GM18951 (cell line): ENCODE measurements around the gene PPP1R14B.
A peak's percentile ranks its signal among the peaks of the same experiment; 100 is the strongest.

Experiments used
- POLR2A ChIP-seq: IDR thresholded peaks from 4 replicates; pipeline ENCODE4 v1.6.1; 2011; ENCODE audit warnings: mild to moderate bottlenecking; ENCODE audit not compliant: insufficient read length, insufficient read depth; ENCODE audit errors: extremely low read depth
- in situ Hi-C: fragments of 300-500 bp; cut with MboI; formaldehyde crosslinking; loops from one replicate; pipeline ENCODE4 v1.12.0; 2022; ENCODE audit warnings: low sequenced_read_pairs, mixed read lengths, inconsistent platforms; ENCODE audit not compliant: unreplicated experiment

PPP1R14B gene

GRCh38 chr11:64224151-64224890, 22.4 kb downstream of the PPP1R14B start:
- in situ Hi-C loops = no loop called here
- peak; percentile 41 for TF ChIP-seq POLR2A

DNA sequence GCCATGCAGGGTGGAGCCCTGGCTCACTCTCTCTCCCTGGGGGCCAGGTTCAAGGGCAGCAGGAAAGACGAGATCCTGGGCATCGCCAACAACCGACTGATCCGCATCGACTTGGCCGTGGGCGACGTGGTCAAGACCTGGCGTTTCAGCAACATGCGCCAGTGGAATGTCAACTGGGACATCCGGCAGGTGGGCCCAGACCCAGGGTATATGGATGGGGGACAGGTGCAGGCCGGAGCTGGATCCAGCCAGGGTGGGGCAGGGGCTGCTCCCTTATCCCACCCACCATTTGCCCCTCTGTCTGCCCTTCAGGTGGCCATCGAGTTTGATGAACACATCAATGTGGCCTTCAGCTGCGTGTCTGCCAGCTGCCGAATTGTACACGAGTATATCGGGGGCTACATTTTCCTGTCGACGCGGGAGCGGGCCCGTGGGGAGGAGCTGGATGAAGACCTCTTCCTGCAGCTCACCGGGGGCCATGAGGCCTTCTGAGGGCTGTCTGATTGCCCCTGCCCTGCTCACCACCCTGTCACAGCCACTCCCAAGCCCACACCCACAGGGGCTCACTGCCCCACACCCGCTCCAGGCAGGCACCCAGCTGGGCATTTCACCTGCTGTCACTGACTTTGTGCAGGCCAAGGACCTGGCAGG, 23.6 kb downstream of the PPP1R14B start:
- TF ChIP-seq POLR2A = peak; percentile 42

GRCh38 chr11:64222651-64223000, 24.1 kb downstream of the PPP1R14B start:
- no peak for TF ChIP-seq POLR2A

More for the DNA sequence above, 23.6 kb downstream of the PPP1R14B start:
- in situ Hi-C loops = no loop called here

DNA sequence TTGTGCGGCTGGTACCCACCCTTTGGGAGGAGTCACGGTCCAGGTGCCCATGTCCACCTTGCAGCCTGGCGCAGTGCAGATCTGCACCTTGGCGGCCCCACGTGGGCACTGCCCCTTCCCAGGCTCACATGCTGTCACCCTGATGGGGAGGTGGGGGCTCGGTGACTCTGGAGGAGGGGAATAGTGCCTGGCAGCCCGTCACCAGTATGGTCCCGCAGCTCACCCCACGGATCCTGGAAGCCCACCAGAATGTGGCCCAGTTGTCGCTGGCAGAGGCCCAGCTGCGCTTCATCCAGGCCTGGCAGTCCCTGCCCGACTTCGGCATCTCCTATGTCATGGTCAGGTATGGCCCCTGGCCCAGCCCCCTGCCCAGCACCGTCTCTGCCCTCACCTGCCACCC, 25.9 kb downstream of the PPP1R14B start:
- in situ Hi-C loops = no loop called here
- peak; percentile 12 for TF ChIP-seq POLR2A

More at GRCh38 chr11:64222651-64223000, 24.1 kb downstream of the PPP1R14B start:
- in situ Hi-C loops = no loop called here

DNA sequence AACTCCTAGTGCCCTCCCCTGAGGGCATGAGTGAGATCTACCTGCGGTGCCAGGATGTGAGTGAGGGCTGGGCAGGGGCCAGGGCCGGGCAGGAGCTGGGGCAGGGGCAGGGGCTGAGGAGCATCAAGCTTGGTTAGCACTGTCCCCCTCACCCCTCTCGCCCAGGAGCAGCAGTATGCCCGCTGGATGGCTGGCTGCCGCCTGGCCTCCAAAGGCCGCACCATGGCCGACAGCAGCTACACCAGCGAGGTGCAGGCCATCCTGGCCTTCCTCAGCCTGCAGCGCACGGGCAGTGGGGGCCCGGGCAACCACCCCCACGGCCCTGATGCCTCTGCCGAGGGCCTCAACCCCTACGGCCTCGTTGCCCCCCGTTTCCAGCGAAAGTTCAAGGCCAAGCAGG, 26.5 kb downstream of the PPP1R14B start:
- in situ Hi-C loops = no loop called here
- no peak for TF ChIP-seq POLR2A

DNA sequence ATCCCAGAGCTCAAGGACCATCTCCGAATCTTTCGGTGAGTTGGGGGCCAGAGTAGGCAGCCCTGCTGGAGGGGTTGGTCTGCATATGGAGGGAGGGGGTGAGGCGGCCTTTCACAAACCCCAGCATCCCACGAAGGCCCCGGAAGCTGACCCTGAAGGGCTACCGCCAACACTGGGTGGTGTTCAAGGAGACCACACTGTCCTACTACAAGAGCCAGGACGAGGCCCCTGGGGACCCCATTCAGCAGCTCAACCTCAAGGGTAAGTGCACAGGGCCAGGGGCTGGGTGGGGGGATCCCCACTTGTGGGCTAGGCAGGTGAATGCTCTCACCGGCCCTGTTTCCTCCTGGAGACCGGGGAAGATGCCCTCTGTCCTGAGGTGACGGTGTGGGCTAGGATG, 27.0 kb downstream of the PPP1R14B start:
- in situ Hi-C loops = no loop called here
- TF ChIP-seq POLR2A = no peak

GRCh38 chr11:64219354-64219684, 27.4 kb downstream of the PPP1R14B start:
- in situ Hi-C loops = no loop called here
- TF ChIP-seq POLR2A = no peak

- in situ Hi-C loops = no loop called here
- TF ChIP-seq POLR2A = no peak
Observed at GRCh38 chr11:64218628-64219353, 28.0 kb downstream of the PPP1R14B start.

DNA sequence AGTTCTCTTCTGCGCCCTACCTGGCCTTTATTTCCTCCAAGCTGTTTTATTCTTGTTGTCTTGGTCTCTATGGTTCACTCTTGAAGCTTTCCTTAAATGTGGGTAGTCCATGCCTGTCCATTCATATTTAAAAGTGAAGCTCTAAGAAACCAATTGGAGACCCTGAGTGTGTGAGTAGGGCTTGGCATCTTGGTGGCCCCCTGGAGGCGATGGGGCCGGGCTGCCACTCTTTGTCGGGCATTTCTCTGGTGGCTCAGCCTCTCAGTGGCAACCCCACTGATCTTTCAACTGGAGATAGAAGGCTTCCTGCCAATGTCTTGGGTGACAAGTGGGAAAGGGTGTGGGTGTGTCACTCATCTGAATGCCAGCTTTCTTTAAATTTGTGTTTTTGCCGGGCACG, 29.9 kb downstream of the PPP1R14B start:
- in situ Hi-C loops = no loop called here
- TF ChIP-seq POLR2A = no peak

DNA sequence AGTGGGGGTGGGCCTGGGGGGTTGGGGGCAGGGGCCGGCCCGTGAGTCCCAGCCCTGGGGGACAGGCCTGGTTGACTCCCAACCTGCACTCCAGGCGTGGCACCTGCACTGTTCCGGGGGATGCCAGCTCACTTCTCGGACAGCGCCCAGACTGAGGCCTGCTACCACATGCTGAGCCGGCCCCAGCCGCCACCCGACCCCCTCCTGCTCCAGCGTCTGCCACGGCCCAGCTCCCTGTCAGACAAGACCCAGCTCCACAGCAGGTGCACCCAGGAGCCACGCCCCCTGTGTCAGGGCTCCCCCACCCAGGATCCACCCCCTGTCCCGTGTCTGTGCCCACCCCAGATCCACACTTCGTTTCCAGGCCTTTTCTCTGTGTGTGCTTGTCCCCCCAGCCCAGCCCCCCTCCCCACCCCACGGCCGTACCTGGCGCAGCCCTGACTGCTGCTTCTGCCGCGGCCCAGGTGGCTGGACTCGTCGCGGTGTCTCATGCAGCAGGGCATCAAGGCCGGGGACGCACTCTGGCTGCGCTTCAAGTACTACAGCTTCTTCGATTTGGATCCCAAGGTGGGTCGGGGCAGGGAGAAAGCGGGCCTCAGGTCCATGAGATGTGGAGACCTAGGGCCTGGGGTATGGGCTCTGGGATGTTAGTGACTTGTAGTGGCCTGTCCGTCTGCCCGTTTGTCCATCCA, 35.4 kb downstream of the PPP1R14B start:
- no peak for TF ChIP-seq POLR2A
- in situ Hi-C loops = no loop called here

GRCh38 chr11:64210301-64211020, 36.3 kb downstream of the PPP1R14B start:
- in situ Hi-C loops = no loop called here
- no peak for TF ChIP-seq POLR2A

DNA sequence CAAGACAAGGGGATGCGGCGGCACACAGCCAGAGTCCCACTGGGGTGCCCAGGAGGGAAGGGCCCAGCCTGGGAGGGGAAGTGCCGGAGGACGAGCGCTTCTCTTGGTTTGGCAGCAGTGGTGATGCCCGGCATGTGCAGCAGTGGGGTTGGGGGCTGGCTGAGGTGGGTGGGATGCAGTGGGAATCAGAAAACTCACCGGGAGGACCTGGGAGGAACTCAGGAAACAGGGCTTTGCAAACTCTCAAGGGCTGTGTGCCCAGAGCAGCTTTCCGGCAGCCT, 37.2 kb downstream of the PPP1R14B start:
- in situ Hi-C loops = no loop called here
- no peak for TF ChIP-seq POLR2A
